Measurements from ENCODE around the gene NEUROD2.

GRCh38 chr17:39596543-39597267 is 11.0 kb downstream of the NEUROD2 start:
- TF ChIP-seq ISL1 (CRISPR knock-in tag; IDR thresholded peaks at IDR 0.05) (no peak), ZNF70 (CRISPR knock-in tag; IDR thresholded peaks at IDR 0.05) (no peak), GLIS3 (CRISPR knock-in tag; IDR thresholded peaks at IDR 0.05) (no peak), ZC3H10 (CRISPR knock-in tag; IDR thresholded peaks at IDR 0.05) (no peak), TCF4 (CRISPR knock-in tag; IDR thresholded peaks at IDR 0.05; ENCODE audit: borderline replicate concordance) (no peak)
